Subcutaneous adipose tissue (tissue), 4 donors: ENCODE data around the gene ADIRF. TPM values are rescaled to one million over a fixed set of nuclear protein-coding genes. Genes with fewer than 3 reads are reported as not detected.

Source experiments
- total RNA-seq, 4 donors: library from RNA; depleted of rRNA; stranded (reverse); fragments of >200 nt; gene quantifications; one replicate each; pipeline ENCODE4 v1.1.0, GENCODE V29; 2016
- TF ChIP-seq, protein P1 (sequence below): fragments of 450-650 bp; IDR thresholded peaks from one replicate; pipeline ENCODE4 v1.5.1; 2016; ENCODE audit warnings: low read depth, mild to moderate bottlenecking, control low read depth, antibody characterized with exemption, moderate library complexity

Gene ADIRF
- 1,000 to 10,000 TPM in 3 of 4 donors, 100 to 1,000 TPM in 1; 826 to 2,196 (median 1,516) TPM for total RNA-seq

DNA sequence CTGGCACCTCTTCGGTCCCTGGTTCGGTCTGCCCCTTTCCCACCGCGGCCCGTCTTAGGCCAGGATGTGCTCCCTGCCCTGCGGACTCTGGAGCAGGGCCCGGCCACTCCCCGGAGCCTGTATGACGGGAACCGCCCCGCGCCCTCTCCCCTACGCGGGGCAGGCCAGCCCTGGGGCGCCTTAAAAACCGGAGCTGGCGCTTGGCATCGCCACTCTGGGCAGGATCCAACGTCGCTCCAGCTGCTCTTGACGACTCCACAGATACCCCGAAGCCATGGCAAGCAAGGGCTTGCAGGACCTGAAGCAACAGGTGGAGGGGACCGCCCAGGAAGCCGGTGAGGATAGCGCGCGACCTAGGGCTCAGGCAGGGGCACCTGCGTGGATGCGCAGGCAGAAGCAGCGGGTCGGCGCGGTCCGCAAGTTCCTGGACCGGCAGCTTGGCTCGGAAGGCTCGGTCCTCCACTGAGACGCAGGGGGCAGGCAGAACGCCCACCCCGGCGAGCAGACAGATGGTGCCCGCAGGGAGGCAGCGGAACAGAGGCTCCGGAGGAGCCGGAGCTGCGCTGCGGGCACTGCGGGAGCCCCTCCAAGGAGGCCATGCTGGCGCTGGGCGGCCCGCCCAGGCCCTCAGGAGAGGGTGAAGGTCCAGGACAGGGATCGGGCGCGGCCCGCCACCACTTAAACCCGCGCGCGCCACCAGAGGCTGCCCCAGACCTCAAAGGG, at the start of gene ADIRF:
Gene ADIRF, plus strand, starts transcription at position 212 of the 723 bp plus-strand sequence. Its CDS starts 63 bp downstream, at position 275.
- TF ChIP-seq, protein P1, sequence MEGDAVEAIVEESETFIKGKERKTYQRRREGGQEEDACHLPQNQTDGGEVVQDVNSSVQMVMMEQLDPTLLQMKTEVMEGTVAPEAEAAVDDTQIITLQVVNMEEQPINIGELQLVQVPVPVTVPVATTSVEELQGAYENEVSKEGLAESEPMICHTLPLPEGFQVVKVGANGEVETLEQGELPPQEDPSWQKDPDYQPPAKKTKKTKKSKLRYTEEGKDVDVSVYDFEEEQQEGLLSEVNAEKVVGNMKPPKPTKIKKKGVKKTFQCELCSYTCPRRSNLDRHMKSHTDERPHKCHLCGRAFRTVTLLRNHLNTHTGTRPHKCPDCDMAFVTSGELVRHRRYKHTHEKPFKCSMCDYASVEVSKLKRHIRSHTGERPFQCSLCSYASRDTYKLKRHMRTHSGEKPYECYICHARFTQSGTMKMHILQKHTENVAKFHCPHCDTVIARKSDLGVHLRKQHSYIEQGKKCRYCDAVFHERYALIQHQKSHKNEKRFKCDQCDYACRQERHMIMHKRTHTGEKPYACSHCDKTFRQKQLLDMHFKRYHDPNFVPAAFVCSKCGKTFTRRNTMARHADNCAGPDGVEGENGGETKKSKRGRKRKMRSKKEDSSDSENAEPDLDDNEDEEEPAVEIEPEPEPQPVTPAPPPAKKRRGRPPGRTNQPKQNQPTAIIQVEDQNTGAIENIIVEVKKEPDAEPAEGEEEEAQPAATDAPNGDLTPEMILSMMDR: no peak

DNA sequence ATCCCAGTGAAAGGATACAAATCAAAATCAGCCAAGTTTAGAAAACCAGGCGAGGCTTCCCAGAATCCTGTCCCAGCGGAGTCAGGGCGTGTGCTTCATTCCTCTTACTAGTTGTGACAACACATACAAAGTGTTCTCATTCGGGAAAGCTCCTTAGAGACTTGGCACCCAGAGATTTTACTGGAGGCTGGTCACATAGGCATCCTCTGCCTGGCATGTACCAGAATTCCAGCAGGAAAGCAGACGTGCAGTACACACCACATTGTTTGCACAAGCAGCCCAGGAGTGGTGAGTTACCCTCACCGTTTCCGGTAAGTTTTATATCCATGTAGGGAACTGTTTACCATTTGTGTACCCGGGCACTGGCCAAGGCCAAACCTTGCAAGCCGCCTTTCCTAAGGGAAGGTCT, 45.7 kb upstream of the ADIRF start:
- TF ChIP-seq, protein P1: no peak

DNA sequence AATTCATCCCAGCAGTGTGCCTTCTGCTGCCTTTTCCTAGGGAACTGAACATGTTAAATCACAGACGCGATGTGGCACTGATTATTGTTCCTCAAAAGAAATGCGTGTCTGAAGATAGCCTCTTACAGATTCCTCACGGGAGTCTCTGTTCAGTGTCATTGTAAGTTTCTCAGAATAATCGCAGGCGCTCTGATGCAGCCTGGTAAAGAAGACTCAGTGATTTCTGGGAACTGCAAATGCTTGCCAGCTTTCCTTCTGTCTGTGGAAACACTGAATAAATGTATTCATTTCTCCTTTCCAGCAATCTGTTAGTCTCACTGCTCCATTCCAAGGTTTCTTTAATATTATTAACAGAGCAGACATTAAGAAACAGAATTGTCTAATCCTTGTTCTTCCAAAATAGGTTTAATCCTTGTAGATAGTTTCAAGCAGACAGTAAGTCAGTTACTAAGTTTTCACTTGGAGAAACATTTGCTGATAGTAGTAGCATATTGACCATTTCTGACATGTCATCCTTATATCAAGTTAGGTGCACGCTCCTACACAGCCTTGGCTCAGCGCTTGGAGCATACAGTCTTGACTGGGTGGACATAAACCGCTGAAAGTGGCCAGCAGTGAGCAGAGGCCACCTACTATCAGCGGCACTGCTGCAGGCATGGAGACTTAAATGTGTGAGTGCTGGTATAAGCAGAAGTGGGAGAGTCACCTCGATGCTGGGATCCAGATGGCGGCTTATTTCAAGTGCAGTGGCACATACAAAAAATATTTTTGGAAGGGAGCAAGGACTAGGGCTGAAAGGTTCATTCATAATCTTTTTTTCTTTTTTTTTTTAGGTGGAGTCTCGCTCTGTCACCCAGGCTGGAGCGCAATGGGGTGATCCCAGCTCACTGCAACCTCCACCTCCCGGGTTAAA, 38.6 kb upstream of the ADIRF start:
- TF ChIP-seq, protein P1: no peak

DNA sequence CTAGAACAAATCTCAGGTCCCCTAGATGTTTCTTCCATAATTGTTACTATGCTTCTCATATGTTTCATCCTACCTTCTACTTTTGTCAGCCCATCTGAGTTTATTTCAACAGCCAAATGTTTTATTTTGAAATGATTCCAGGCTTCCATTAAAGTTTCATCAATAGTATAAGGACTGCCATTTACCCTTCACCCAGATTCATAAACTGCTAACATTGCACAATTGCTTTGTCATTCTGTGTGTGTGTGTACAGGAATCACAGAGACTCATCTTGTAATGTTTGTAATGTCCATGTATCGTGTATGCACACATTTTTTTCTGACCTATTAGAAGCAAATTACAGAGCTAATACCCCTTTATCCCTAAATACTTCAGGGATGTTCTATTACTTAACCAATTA, 36.4 kb upstream of the ADIRF start:
- TF ChIP-seq, protein P1: no peak

DNA sequence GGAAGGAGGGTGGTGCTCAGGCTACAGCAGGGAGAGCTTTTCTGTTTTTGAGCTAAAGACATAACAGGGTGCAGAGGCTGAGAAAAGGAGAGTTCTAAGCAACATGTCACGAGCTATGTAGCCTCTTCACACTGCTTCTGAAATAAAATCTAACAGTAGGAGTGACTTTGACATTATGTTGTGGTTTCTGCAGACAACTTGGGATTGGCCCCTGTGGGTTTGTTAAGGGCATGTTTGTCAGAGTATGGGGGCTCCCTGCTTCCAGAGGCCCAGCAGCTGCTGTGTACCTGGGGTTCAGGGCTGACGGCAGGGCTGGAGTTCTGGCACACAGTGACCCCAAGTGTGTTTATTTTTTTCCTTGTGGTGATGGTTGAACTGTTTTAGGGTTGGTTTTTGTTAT, 35.6 kb upstream of the ADIRF start:
- TF ChIP-seq, protein P1: no peak

DNA sequence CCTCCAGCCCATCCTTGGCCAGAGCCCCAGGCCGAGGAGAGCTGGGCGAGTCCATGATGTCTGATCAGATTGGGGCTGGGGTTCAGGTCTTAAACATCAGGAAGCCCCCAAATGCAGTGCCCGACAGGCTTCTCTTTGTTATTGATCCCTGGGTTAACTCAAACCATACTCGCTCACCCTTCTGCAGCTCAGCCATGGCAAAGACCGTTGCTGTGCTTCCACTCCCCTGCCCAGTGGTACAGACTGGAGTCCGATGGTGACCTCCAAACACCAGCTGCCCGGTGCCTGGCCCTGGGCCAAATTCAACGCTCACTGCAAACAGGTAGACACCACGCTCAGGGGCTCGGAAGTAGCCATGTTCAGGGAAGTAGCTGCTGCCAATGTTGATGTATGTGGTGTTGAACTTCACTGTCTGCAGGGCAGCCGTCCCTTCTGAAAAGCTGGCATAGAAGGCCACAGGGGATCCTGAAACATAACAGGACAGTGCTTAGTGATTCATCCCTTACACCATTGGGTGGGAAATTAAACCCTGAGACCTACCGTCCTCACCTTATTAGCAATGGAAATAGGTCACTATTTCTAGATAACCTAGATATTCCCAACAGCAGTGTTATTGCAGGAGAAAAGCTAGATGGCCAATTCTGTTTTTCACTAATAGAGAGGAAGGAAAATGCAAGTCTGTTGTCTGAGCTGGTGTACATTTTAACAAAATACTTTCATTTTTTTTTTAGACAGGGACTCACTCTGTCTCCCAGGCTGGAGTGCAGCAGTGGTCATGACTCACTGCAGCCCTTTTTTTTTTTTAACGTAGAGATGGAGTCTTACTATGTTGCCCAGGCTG, 31.4 kb upstream of the ADIRF start:
- TF ChIP-seq, protein P1: no peak
